Left renal pelvis (tissue), 4 donors: ENCODE data around the gene ZNF227. TPM values are rescaled to one million over a fixed set of nuclear protein-coding genes. Genes with fewer than 3 reads are reported as not detected.
"Not testable (repeated sequence)": the region's sequence is repeated elsewhere in the genome, so short reads cannot be mapped to it uniquely, and the experiment has no call there.

Experiments
- DNase-seq, 4 donors: peaks; one replicate each; pipeline ENCODE4 v3.0.0-alpha.2; 2013; ENCODE audit warnings: low read depth in 4 of 4, low spot score in 3 of 4
- polyA plus RNA-seq, 4 donors: library from polyadenylated mRNA; unstranded; fragments of 120-200 nt; gene quantifications; one replicate each; pipeline ENCODE4 v1.2.1, GENCODE V29; 2013; ENCODE audit not compliant: insufficient read length in 4 of 4

The ZNF227 gene
- polyA plus RNA-seq, 4 donors: 24.1 to 31.2 (median 28.0) TPM

GRCh38 chr19:44232867-44233266 lies 20.5 kb downstream of the ZNF227 start:
- DNase-seq: no peak

GRCh38 chr19:44236384-44236783 lies 24.1 kb downstream of the ZNF227 start:
- no peak for DNase-seq

GRCh38 chr19:44252332-44252731 lies 40.0 kb downstream of the ZNF227 start:
- DNase-seq: not testable (repeated sequence)

GRCh38 chr19:44253392-44253791 lies 41.1 kb downstream of the ZNF227 start:
- not testable (repeated sequence) for DNase-seq

GRCh38 chr19:44254496-44254895 lies 42.2 kb downstream of the ZNF227 start:
- DNase-seq: no peak

GRCh38 chr19:44255705-44256411 lies 43.5 kb downstream of the ZNF227 start:
- no peak for DNase-seq

- no peak for DNase-seq
Observed at GRCh38 chr19:44258136-44258535, 45.8 kb downstream of the ZNF227 start.

GRCh38 chr19:44258835-44259413 lies 46.6 kb downstream of the ZNF227 start:
- DNase-seq: no peak

- peak in 1 of 4 donors; percentile 1 for DNase-seq
Observed at GRCh38 chr19:44260343-44260681, 48.0 kb downstream of the ZNF227 start.

GRCh38 chr19:44260695-44261446 lies 48.5 kb downstream of the ZNF227 start:
- DNase-seq: no peak

GRCh38 chr19:44277331-44277730 lies 65.0 kb downstream of the ZNF227 start:
- no peak for DNase-seq

GRCh38 chr19:44278181-44278690 lies 65.9 kb downstream of the ZNF227 start:
- no peak for DNase-seq

GRCh38 chr19:44280916-44281315 lies 68.6 kb downstream of the ZNF227 start:
- no peak for DNase-seq

- DNase-seq: no peak
Observed at GRCh38 chr19:44282846-44283245, 70.5 kb downstream of the ZNF227 start.

- DNase-seq: no peak
Observed at GRCh38 chr19:44284968-44285367, 72.6 kb downstream of the ZNF227 start.

Other genes starting within 250 kb of the ZNF227 start
- 10 to 100 TPM; 10.7 to 17.2 (median 16.4) TPM for gene ZNF155, start 228.3 kb upstream of the ZNF227 start, polyA plus RNA-seq
- 1 to 10 TPM; 5.9 to 7.8 (median 7.0) TPM for gene ZNF230, start 209.6 kb upstream of the ZNF227 start, polyA plus RNA-seq
- 10 to 100 TPM in 1 of 4 donors, 1 to 10 TPM in 3; 9.2 to 10.4 (median 9.6) TPM for gene ZNF222, start 187.2 kb upstream of the ZNF227 start, polyA plus RNA-seq
- 10 to 100 TPM in 3 of 4 donors, 1 to 10 TPM in 1; 7.5 to 14.4 (median 13.6) TPM for gene ZNF223, start 160.5 kb upstream of the ZNF227 start, polyA plus RNA-seq
- 1 to 10 TPM; 3.7 to 5.8 (median 4.2) TPM for gene ZNF284, start 140.4 kb upstream of the ZNF227 start, polyA plus RNA-seq
- 10 to 100 TPM; 25.2 to 42.0 (median 31.1) TPM for gene ZNF224, start 118.2 kb upstream of the ZNF227 start, polyA plus RNA-seq
- 10 to 100 TPM in 2 of 4 donors, 1 to 10 TPM in 2; 9.5 to 11.3 (median 9.8) TPM for gene ZNF225, start 99.1 kb upstream of the ZNF227 start, polyA plus RNA-seq
- 10 to 100 TPM; 13.2 to 19.9 (median 14.4) TPM for gene ZNF234, start 71.0 kb upstream of the ZNF227 start, polyA plus RNA-seq
- gene ZNF226, start 47.4 kb upstream of the ZNF227 start, polyA plus RNA-seq: 10 to 100 TPM; 23.5 to 29.9 (median 25.2) TPM
- 1 to 10 TPM; 2.5 to 7.8 (median 6.6) TPM for gene ZNF233, start 47.4 kb downstream of the ZNF227 start, polyA plus RNA-seq
- 10 to 100 TPM in 3 of 4 donors, 1 to 10 TPM in 1; 7.6 to 13.1 (median 11.8) TPM for gene ZNF235, start 92.5 kb downstream of the ZNF227 start, polyA plus RNA-seq
- 10 to 100 TPM in 3 of 4 donors, 1 to 10 TPM in 1; 9.9 to 15.9 (median 12.2) TPM for gene ZNF112, start 144.1 kb downstream of the ZNF227 start, polyA plus RNA-seq
- 10 to 100 TPM in 3 of 4 donors, 1 to 10 TPM in 1; 6.4 to 11.4 (median 10.8) TPM for gene ZNF285, start 189.1 kb downstream of the ZNF227 start, polyA plus RNA-seq
- gene ZNF229, start 235.9 kb downstream of the ZNF227 start, polyA plus RNA-seq: 10 to 100 TPM in 3 of 4 donors, 1 to 10 TPM in 1; 9.1 to 16.7 (median 14.5) TPM